Hepatocyte (in vitro differentiated cells): ENCODE data around the gene ASF1B. TPM values are rescaled to one million over a fixed set of nuclear protein-coding genes. Genes with fewer than 3 reads are reported as not detected.

Experiments
- DNase-seq: peaks from one replicate; pipeline ENCODE4 v3.0.0-alpha.2; 2016; ENCODE audit warnings: low spot score
- H2AFZ ChIP-seq: fragments of 200-600 bp; sonication (generic); 2 replicates; pipeline ENCODE4 v1.6.0; 2016; ENCODE audit warnings: antibody characterized with exemption, mild to moderate bottlenecking
- H3K27ac ChIP-seq: fragments of 200-600 bp; sonication (generic); 2 replicates; pipeline ENCODE4 v1.5.1; 2016; ENCODE audit warnings: mild to moderate bottlenecking
- H3K27me3 ChIP-seq: fragments of 200-600 bp; sonication (generic); 2 replicates; pipeline ENCODE4 v1.6.1; 2016
- H3K36me3 ChIP-seq: fragments of 200-600 bp; sonication (generic); replicated peaks from 2 replicates; pipeline ENCODE4 v1.5.1; 2016; ENCODE audit warnings: low read depth; ENCODE audit not compliant: insufficient read depth
- H3K4me1 ChIP-seq: fragments of 200-600 bp; sonication (generic); 2 replicates; pipeline ENCODE4 v1.5.1; 2016; ENCODE audit warnings: mild to moderate bottlenecking, moderate library complexity; ENCODE audit not compliant: insufficient read depth
- H3K4me2 ChIP-seq: fragments of 200-600 bp; sonication (generic); 2 replicates; pipeline ENCODE4 v1.6.0; 2016
- H3K4me3 ChIP-seq: fragments of 200-600 bp; sonication (generic); 2 replicates; pipeline ENCODE4 v1.5.1; 2016; ENCODE audit warnings: mild to moderate bottlenecking
- H3K79me2 ChIP-seq: fragments of 200-600 bp; sonication (generic); 2 replicates; pipeline ENCODE4 v1.6.0; 2017; ENCODE audit warnings: mild to moderate bottlenecking
- H3K9me2 ChIP-seq: fragments of 200-600 bp; sonication (generic); replicated peaks from 2 replicates; pipeline ENCODE4 v1.6.0; 2017; ENCODE audit warnings: mild to moderate bottlenecking; ENCODE audit not compliant: insufficient read depth
- H3K9me3 ChIP-seq: fragments of 200-600 bp; sonication (generic); 2 replicates; pipeline ENCODE4 v1.5.1; 2016; ENCODE audit warnings: low read depth, mild to moderate bottlenecking
- H4K20me1 ChIP-seq: fragments of 200-600 bp; sonication (generic); 2 replicates; pipeline ENCODE4 v1.6.0; 2016; ENCODE audit warnings: mild to moderate bottlenecking; ENCODE audit not compliant: insufficient read depth, poor library complexity, severe bottlenecking
- EZH2 ChIP-seq: fragments of 200-600 bp; sonication (generic); IDR thresholded peaks from 2 replicates; pipeline ENCODE4 v1.6.1; 2016; ENCODE audit warnings: antibody characterized with exemption, mild to moderate bottlenecking, borderline replicate concordance
- EZH2phosphoT487 ChIP-seq: fragments of 200-600 bp; sonication (generic); IDR thresholded peaks from one replicate; pipeline ENCODE4 v1.6.1; 2018; ENCODE audit warnings: antibody characterized with exemption, mild to moderate bottlenecking, low read depth, moderate library complexity; ENCODE audit not compliant: unreplicated experiment, severe bottlenecking
- WGBS: methylation state at CpG from one replicate; pipeline ENCODE4 v1.1.6; 2016; ENCODE audit warnings: low lambda C conversion rate; ENCODE audit errors: missing lambda C conversion rate; 5-methylcytosine and 5-hydroxymethylcytosine counted together
- polyA plus RNA-seq: library from polyadenylated mRNA; unstranded; fragments of >200 nt; fragmentation: Nextera tagmentation; extraction: Ambion mirVana; gene quantifications from 2 replicates; pipeline ENCODE4 v1.2.1, GENCODE V29; 2016
- total RNA-seq: library from RNA; depleted of rRNA; stranded (reverse); fragments of >200 nt; gene quantifications from 2 replicates; pipeline ENCODE4 v1.2.3, GENCODE V29; 2014
- TF ChIP-seq, protein P1 (sequence below): fragments of 200-600 bp; sonication (generic); IDR thresholded peaks from 2 replicates; pipeline ENCODE4 v1.5.1; 2016; ENCODE audit warnings: antibody characterized with exemption, mild to moderate bottlenecking; ENCODE audit not compliant: poor library complexity

Gene ASF1B
- total and polyA plus RNA-seq, 2 experiments from 2014 or later = 5.1 to 12.4 TPM

DNA sequence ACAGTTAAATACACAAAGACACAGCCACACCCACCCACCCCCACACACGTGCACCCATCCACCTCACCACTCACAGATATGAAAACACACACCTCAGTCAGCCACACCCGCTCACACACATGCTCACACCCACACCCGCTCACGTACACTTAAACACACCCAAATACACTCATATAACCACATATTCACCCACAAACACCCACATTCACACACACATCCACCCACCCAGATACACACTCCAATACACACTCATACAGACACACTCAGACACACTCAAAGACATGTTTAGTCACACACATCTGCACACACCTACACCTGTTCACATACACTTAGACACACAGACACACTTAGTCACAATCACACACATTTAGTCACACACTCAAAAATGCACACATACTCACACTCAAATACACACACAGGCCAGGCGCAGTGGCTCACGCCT lies 39.0 kb upstream of the ASF1B start:
- TF ChIP-seq EZH2phosphoT487 (no peak), EZH2 (no peak)
- TF ChIP-seq, protein P1, sequence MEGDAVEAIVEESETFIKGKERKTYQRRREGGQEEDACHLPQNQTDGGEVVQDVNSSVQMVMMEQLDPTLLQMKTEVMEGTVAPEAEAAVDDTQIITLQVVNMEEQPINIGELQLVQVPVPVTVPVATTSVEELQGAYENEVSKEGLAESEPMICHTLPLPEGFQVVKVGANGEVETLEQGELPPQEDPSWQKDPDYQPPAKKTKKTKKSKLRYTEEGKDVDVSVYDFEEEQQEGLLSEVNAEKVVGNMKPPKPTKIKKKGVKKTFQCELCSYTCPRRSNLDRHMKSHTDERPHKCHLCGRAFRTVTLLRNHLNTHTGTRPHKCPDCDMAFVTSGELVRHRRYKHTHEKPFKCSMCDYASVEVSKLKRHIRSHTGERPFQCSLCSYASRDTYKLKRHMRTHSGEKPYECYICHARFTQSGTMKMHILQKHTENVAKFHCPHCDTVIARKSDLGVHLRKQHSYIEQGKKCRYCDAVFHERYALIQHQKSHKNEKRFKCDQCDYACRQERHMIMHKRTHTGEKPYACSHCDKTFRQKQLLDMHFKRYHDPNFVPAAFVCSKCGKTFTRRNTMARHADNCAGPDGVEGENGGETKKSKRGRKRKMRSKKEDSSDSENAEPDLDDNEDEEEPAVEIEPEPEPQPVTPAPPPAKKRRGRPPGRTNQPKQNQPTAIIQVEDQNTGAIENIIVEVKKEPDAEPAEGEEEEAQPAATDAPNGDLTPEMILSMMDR = no peak
- no peaks in the 10 kb centered on the region for H3K4me1 ChIP-seq
- no peaks in the 10 kb centered on the region for H3K9me2 ChIP-seq
- no peak overlapping the region for H3K4me2 ChIP-seq
- no peaks in the 10 kb centered on the region for H3K27me3 ChIP-seq
- H3K79me2 ChIP-seq = no peaks in the 10 kb centered on the region
- H3K4me3 ChIP-seq = no peak overlapping the region
- no peaks in the 10 kb centered on the region for H3K36me3 ChIP-seq
- WGBS = 95% methylated on average over 6 of the region's 6 CpGs
- no peaks in the 10 kb centered on the region for H3K9me3 ChIP-seq
- H3K27ac ChIP-seq = no peak overlapping the region
- H4K20me1 ChIP-seq = no peaks in the 10 kb centered on the region
- DNase-seq = no peak
- H2AFZ ChIP-seq = no peak overlapping the region

DNA sequence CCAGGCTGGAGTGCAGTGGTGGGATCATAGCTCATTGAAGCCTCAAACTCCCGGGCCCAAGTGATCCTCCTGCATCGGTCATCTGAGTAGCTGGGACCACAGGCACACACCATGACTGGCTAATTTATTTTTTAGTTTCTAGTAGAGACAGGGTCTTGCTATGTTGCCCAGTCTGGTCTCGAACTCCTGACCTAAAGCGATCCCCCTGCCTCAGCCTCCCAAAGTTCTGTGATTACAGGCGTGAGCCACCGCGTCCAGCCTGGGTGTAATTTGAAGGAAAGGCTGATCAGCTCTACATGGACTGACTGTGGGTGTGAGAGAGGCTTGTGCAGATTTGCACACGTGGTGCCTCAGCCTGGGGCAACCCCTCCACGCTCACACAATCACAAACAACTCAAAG lies 38.5 kb upstream of the ASF1B start:
- H3K9me2 ChIP-seq = no peaks in the 10 kb centered on the region
- H3K36me3 ChIP-seq = no peaks in the 10 kb centered on the region
- H2AFZ ChIP-seq = no peak overlapping the region
- TF ChIP-seq, protein P1 = no peak
- no peak for TF ChIP-seq EZH2
- no peak for TF ChIP-seq EZH2phosphoT487
- no peaks in the 10 kb centered on the region for H3K9me3 ChIP-seq
- no peaks in the 10 kb centered on the region for H3K27me3 ChIP-seq
- H3K4me2 ChIP-seq = no peak overlapping the region
- H4K20me1 ChIP-seq = no peaks in the 10 kb centered on the region
- WGBS = 96% methylated on average over 9 of the region's 9 CpGs
- H3K4me1 ChIP-seq = no peaks in the 10 kb centered on the region
- no peak overlapping the region for H3K27ac ChIP-seq
- no peaks in the 10 kb centered on the region for H3K79me2 ChIP-seq
- no peak for DNase-seq
- no peak overlapping the region for H3K4me3 ChIP-seq

DNA sequence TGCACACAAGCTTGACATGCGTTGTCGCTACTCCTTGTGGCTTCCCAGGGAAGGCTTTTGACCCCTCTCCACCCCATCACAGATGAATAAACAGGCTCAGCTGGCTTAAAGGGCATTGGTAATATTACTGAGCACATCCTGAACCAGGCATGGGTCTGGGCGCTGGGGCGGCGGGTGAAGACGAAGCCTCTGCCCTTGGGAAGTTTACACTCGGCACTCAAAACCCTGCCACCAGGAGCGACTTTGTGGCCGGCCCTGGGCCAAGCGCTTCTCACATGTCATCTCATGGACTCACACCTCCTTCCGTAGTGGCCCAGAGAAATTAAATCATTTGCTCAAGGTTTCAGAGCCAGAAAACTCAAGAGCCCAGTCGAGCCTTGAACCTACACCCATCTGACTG lies 32.6 kb upstream of the ASF1B start:
- no peaks in the 10 kb centered on the region for H3K9me3 ChIP-seq
- no peaks in the 10 kb centered on the region for H4K20me1 ChIP-seq
- no peaks in the 10 kb centered on the region for H3K36me3 ChIP-seq
- DNase-seq = no peak
- TF ChIP-seq EZH2 (no peak), EZH2phosphoT487 (no peak)
- TF ChIP-seq, protein P1 = no peak
- H3K9me2 ChIP-seq = no peaks in the 10 kb centered on the region
- H2AFZ ChIP-seq = no peak overlapping the region
- no peaks in the 10 kb centered on the region for H3K27me3 ChIP-seq
- no peak overlapping the region for H3K27ac ChIP-seq
- peaks cover 17% of the 10 kb centered on the region for H3K4me1 ChIP-seq
- H3K79me2 ChIP-seq = no peaks in the 10 kb centered on the region
- H3K4me3 ChIP-seq = no peak overlapping the region
- WGBS = 99% methylated on average over 12 of the region's 12 CpGs
- H3K4me2 ChIP-seq = no peak overlapping the region
